Measurements from ENCODE around the gene ZNF3. TPM values are rescaled to one million over a fixed set of nuclear protein-coding genes. Genes with fewer than 3 reads are reported as not detected.

Gene ZNF3
- polyA plus RNA-seq, 1 experiment = 37.0 TPM

- TF ChIP-seq, protein P1, sequence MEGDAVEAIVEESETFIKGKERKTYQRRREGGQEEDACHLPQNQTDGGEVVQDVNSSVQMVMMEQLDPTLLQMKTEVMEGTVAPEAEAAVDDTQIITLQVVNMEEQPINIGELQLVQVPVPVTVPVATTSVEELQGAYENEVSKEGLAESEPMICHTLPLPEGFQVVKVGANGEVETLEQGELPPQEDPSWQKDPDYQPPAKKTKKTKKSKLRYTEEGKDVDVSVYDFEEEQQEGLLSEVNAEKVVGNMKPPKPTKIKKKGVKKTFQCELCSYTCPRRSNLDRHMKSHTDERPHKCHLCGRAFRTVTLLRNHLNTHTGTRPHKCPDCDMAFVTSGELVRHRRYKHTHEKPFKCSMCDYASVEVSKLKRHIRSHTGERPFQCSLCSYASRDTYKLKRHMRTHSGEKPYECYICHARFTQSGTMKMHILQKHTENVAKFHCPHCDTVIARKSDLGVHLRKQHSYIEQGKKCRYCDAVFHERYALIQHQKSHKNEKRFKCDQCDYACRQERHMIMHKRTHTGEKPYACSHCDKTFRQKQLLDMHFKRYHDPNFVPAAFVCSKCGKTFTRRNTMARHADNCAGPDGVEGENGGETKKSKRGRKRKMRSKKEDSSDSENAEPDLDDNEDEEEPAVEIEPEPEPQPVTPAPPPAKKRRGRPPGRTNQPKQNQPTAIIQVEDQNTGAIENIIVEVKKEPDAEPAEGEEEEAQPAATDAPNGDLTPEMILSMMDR (IDR thresholded peaks at IDR 0.05; ENCODE audit: low read depth, low read length) = no peak
- POLR2A ChIA-PET = interaction anchor here (0.7 to 1.1 kb wide), 2 partner anchors 20 to 31 kb away, joined by 3 to 4 read pairs; partner anchors contain the start of genes MCM7 and ZSCAN21
- CTCF ChIA-PET = interaction anchor here (1.1 to 2.3 kb wide), 3 partner anchors 9 to 167 kb away, joined by 3 to 5 read pairs (median 4); no protein-coding TSS in a partner anchor
Measured at GRCh38 chr7:100080907-100081534, 502 bp downstream of the ZNF3 start.

DNA sequence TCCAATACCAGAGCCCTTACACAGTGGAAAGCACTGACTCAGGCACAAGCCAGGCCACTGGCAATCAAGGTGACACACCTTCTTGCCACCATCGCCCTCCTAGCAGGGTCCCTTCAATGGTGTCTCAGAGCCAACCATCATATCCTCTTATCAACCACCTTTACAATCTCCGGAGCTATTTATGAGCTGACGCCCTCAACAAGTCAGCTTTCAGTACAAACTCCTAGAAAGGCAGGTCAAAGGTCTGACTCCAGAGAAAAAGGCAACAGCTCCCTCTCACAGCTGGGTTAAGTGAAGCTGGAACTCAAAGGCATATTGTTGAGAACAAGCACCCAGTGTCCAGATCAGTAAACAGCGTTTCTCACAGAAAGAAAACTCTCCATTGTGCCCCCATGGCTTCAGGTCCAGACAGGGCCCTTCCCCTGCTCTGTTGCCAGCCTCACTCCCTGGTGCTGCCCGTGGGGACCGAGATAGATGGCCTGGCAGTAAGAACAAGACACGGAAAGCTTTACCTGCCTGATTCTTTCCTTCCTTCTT is 2.4 kb downstream of the ZNF3 start:
- peaks cover 33% of the 10 kb centered on the region for H3K9me3 ChIP-seq (ENCODE audit: control insufficient read depth, insufficient read depth, low read length)
- no peak overlapping the region for H3K27ac ChIP-seq (ENCODE audit: low read depth, low read length)
- DNase-seq (ENCODE audit: low read depth, low spot score) = no peak
- ChIA-PET POLR2A (no interaction called here), CTCF (no interaction called here)
- TF ChIP-seq, protein P1 (IDR thresholded peaks at IDR 0.05; ENCODE audit: low read depth, low read length) = no peak
- no peak overlapping the region for H3K4me3 ChIP-seq (ENCODE audit: low read depth, low read length)
- H3K27me3 ChIP-seq (ENCODE audit: control insufficient read depth, insufficient read depth, low read length) = no peaks in the 10 kb centered on the region

More at GRCh38 chr7:100080907-100081534, 502 bp downstream of the ZNF3 start:
- Histone ChIP-seq H3K9me3 (ENCODE audit: control insufficient read depth, insufficient read depth, low read length) (peaks cover 14% of the 10 kb centered on the region), H3K4me3 (ENCODE audit: low read depth, low read length) (peak overlapping the region; percentile 95), H3K27me3 (ENCODE audit: control insufficient read depth, insufficient read depth, low read length) (no peaks in the 10 kb centered on the region), H3K27ac (ENCODE audit: low read depth, low read length) (peak overlapping the region; percentile 84)
- DNase-seq (ENCODE audit: low read depth, low spot score) = no peak

GRCh38 chr7:100077205-100077604 is 4.3 kb downstream of the ZNF3 start:
- POLR2A ChIA-PET = no interaction called here

DNA sequence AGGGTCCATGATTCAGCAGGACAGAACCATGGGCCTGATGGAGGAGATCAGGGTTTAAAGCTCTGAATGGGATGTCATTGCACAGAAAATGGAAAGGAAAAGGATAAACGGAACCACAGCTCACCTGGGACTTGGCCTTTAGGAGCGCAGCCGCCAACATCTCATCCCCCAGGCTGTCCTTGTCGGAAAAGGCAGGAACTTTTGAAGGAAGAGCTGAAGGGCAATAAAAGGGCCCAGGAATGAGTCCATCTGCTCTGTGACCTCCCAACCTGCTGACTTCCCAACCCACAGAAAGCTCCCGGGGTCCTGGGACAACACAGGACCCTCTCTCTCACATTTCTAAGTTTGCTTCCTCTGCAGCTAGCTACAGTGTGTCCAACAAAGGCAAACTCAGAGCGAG is 6.1 kb downstream of the ZNF3 start:
- ChIA-PET POLR2A (interaction anchor here (0.6 kb wide), 1 partner anchor 659 kb away, joined by 9 read pairs; no protein-coding TSS in a partner anchor), CTCF (interaction anchor here (0.7 to 1.0 kb wide), 2 partner anchors 8 to 81 kb away, joined by 3 to 5 read pairs; no protein-coding TSS in a partner anchor)
- Histone ChIP-seq H3K27me3 (ENCODE audit: control insufficient read depth, insufficient read depth, low read length) (no peaks in the 10 kb centered on the region), H3K9me3 (ENCODE audit: control insufficient read depth, insufficient read depth, low read length) (peaks cover 69% of the 10 kb centered on the region), H3K4me3 (ENCODE audit: low read depth, low read length) (no peak overlapping the region), H3K27ac (ENCODE audit: low read depth, low read length) (no peak overlapping the region)
- no peak for DNase-seq (ENCODE audit: low read depth, low spot score)
- TF ChIP-seq, protein P1 (IDR thresholded peaks at IDR 0.05; ENCODE audit: low read depth, low read length) = no peak

More at GRCh38 chr7:100077205-100077604, 4.3 kb downstream of the ZNF3 start:
- no peak overlapping the region for H3K4me3 ChIP-seq (ENCODE audit: low read depth, low read length)
- peaks cover 52% of the 10 kb centered on the region for H3K9me3 ChIP-seq (ENCODE audit: control insufficient read depth, insufficient read depth, low read length)
- CTCF ChIA-PET = no interaction called here
- H3K27me3 ChIP-seq (ENCODE audit: control insufficient read depth, insufficient read depth, low read length) = no peaks in the 10 kb centered on the region
- DNase-seq (ENCODE audit: low read depth, low spot score) = no peak
- TF ChIP-seq, protein P1 (IDR thresholded peaks at IDR 0.05; ENCODE audit: low read depth, low read length) = no peak
- H3K27ac ChIP-seq (ENCODE audit: low read depth, low read length) = no peak overlapping the region

DNA sequence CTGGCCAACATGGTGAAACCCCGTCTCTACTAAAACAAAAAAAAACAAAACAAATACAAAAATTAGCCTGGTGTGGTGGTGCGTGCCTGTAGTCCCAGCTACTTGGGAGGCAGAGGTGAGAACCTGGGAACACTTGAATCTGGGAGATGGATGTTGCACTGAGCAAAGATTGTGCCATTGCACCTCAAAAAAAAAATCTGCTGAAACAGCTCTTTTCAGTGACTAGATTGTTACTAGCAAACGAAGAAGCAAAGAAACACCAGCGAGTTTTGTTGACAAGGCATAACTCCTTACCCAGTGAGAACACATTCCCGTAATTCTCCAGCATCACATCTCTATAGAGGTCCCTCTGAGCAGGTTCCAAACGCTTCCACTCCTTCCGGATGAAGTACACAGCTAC is 6.7 kb downstream of the ZNF3 start:
- TF ChIP-seq, protein P1 (IDR thresholded peaks at IDR 0.05; ENCODE audit: low read depth, low read length) = no peak
- POLR2A ChIA-PET = no interaction called here
- DNase-seq (ENCODE audit: low read depth, low spot score) = no peak
- Histone ChIP-seq H3K27ac (ENCODE audit: low read depth, low read length) (no peak overlapping the region), H3K27me3 (ENCODE audit: control insufficient read depth, insufficient read depth, low read length) (no peaks in the 10 kb centered on the region), H3K9me3 (ENCODE audit: control insufficient read depth, insufficient read depth, low read length) (peaks cover 75% of the 10 kb centered on the region), H3K4me3 (ENCODE audit: low read depth, low read length) (no peak overlapping the region)
- CTCF ChIA-PET = no interaction called here

All from AG04450 (cell line).